SH-SY5Y (cell line): Measurements from ENCODE around the gene HYI.

Experiments
- GATA2 ChIP-seq: IDR thresholded peaks from 2 replicates; pipeline ENCODE4 v1.6.1; 2011; ENCODE audit warnings: mild to moderate bottlenecking, low read depth, low read length
- GATA3 ChIP-seq: IDR thresholded peaks from 2 replicates; pipeline ENCODE4 v1.6.1; 2011; ENCODE audit warnings: low read depth, mild to moderate bottlenecking, low read length, moderate library complexity

DNA sequence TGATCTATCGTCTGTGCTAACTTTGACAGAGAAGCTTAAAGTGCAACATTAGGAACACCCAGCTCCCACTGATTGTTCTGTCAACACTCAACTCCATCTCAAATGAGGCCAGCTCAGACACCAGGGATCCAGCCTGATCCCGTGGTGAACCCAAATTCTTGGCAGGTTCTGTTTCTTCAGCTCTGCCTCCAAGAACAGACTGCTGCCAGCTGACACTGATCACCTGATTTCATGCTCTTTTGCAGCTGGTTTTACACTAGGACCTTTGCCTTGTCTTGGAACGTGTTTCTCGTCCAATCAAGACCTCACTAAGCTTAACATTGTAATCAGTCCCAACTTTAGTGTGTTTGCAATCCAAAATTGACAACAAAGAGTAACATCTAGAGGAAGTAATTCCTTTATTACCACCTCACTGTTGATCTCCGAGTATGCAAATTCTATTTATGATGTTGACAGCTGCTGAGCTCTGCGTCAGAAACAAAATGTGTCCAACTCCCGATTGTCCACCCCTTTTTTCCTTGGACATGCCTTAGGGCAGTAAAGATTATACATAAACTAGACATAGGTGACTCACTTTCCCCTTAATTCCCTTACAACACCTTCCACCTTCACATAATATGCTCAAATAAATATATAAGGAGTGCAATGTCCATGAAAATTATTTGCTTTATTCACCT, 1.6 kb upstream of the HYI start:
- TF ChIP-seq GATA3 (no peak), GATA2 (no peak)
